ENCODE measurements around the gene C1orf105.
"Not testable (repeated sequence)": the region's sequence is repeated elsewhere in the genome, so short reads cannot be mapped to it uniquely, and the experiment has no call there.

The C1orf105 gene

GRCh38 chr1:172489847-172490246 lies 69.4 kb downstream of the C1orf105 start:
- DNase-seq (ENCODE audit: low spot score), result no peak

GRCh38 chr1:172492421-172492820 lies 71.9 kb downstream of the C1orf105 start:
- no peak for DNase-seq (ENCODE audit: low spot score)

GRCh38 chr1:172494166-172494565 lies 73.7 kb downstream of the C1orf105 start:
- DNase-seq (ENCODE audit: low spot score), result no peak

GRCh38 chr1:172496127-172496526 lies 75.6 kb downstream of the C1orf105 start:
- not testable (repeated sequence) for DNase-seq (ENCODE audit: low spot score)

- DNase-seq (ENCODE audit: low spot score), result no peak
Measured at GRCh38 chr1:172496678-172497077, 76.2 kb downstream of the C1orf105 start.

GRCh38 chr1:172497230-172497629 lies 76.7 kb downstream of the C1orf105 start:
- DNase-seq (ENCODE audit: low spot score), result no peak

GRCh38 chr1:172498857-172499256 lies 78.4 kb downstream of the C1orf105 start:
- DNase-seq (ENCODE audit: low spot score), result no peak

- no peak for DNase-seq (ENCODE audit: low spot score)
Measured at GRCh38 chr1:172499636-172500141, 79.2 kb downstream of the C1orf105 start.

- DNase-seq (ENCODE audit: low spot score), result no peak
Measured at GRCh38 chr1:172500207-172500606, 79.7 kb downstream of the C1orf105 start.

- DNase-seq (ENCODE audit: low spot score), result no peak
Measured at GRCh38 chr1:172507741-172508140, 87.3 kb downstream of the C1orf105 start.

GRCh38 chr1:172510479-172510878 lies 90.0 kb downstream of the C1orf105 start:
- no peak for DNase-seq (ENCODE audit: low spot score)

GRCh38 chr1:172512591-172512990 lies 92.1 kb downstream of the C1orf105 start:
- no peak for DNase-seq (ENCODE audit: low spot score)

GRCh38 chr1:172513479-172513878 lies 93.0 kb downstream of the C1orf105 start:
- no peak for DNase-seq (ENCODE audit: low spot score)

GRCh38 chr1:172514108-172514507 lies 93.6 kb downstream of the C1orf105 start:
- no peak for DNase-seq (ENCODE audit: low spot score)

GRCh38 chr1:172515436-172515835 lies 95.0 kb downstream of the C1orf105 start:
- DNase-seq (ENCODE audit: low spot score), result no peak

GRCh38 chr1:172515927-172516326 lies 95.4 kb downstream of the C1orf105 start:
- DNase-seq (ENCODE audit: low spot score), result no peak

GRCh38 chr1:172517081-172517480 lies 96.6 kb downstream of the C1orf105 start:
- DNase-seq (ENCODE audit: low spot score), result no peak

GRCh38 chr1:172517545-172517944 lies 97.1 kb downstream of the C1orf105 start:
- DNase-seq (ENCODE audit: low spot score), result no peak
